ENCODE results near the gene STRADA.

DNA sequence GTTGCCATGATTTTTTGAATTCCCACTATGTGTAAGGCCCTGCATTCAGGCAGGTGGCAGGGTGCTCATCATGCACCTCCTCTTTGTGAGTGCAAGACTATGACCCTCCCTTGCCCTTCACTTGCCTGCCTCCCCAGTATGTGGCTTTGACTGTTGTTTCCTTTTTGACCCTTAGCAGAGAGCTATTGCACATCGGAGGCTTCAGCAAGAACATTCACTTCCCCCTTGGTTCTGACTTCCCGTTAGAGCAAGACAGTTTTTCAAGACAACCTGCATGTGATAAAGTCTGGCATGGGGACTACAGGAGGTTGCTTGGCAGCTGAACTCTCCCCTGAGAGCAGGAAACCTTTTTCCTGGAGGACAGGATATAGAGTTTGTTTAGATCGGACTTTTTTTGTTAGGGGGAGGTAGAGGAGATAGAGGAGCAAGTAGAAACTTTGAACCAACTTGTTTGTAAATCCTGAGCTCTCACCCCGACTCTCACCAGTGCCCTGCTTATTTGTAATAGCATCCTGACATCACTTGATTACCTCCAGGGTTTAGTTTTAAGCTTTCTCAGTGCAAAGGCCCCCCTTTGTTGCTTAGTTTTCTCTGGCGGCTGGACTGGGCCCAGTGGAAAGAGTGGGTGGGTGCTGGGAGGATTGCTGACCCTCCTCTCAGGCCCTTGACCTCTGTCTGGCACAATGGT, 75.9 kb downstream of the STRADA start:
- TF ChIP-seq, protein P1, sequence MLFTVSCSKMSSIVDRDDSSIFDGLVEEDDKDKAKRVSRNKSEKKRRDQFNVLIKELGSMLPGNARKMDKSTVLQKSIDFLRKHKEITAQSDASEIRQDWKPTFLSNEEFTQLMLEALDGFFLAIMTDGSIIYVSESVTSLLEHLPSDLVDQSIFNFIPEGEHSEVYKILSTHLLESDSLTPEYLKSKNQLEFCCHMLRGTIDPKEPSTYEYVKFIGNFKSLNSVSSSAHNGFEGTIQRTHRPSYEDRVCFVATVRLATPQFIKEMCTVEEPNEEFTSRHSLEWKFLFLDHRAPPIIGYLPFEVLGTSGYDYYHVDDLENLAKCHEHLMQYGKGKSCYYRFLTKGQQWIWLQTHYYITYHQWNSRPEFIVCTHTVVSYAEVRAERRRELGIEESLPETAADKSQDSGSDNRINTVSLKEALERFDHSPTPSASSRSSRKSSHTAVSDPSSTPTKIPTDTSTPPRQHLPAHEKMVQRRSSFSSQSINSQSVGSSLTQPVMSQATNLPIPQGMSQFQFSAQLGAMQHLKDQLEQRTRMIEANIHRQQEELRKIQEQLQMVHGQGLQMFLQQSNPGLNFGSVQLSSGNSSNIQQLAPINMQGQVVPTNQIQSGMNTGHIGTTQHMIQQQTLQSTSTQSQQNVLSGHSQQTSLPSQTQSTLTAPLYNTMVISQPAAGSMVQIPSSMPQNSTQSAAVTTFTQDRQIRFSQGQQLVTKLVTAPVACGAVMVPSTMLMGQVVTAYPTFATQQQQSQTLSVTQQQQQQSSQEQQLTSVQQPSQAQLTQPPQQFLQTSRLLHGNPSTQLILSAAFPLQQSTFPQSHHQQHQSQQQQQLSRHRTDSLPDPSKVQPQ (CRISPR knock-in tag; IDR thresholded peaks at IDR 0.05; ENCODE audit: borderline replicate concordance): no peak
- TF ChIP-seq POLR2A (conservative IDR thresholded peaks at IDR 0.05) (no peak), FOXM1 (IDR thresholded peaks at IDR 0.05; ENCODE audit: low read depth) (no peak), FOXM1 (CRISPR knock-in tag; IDR thresholded peaks at IDR 0.05; ENCODE audit: low read depth) (no peak)
- TF ChIP-seq, protein P2, sequence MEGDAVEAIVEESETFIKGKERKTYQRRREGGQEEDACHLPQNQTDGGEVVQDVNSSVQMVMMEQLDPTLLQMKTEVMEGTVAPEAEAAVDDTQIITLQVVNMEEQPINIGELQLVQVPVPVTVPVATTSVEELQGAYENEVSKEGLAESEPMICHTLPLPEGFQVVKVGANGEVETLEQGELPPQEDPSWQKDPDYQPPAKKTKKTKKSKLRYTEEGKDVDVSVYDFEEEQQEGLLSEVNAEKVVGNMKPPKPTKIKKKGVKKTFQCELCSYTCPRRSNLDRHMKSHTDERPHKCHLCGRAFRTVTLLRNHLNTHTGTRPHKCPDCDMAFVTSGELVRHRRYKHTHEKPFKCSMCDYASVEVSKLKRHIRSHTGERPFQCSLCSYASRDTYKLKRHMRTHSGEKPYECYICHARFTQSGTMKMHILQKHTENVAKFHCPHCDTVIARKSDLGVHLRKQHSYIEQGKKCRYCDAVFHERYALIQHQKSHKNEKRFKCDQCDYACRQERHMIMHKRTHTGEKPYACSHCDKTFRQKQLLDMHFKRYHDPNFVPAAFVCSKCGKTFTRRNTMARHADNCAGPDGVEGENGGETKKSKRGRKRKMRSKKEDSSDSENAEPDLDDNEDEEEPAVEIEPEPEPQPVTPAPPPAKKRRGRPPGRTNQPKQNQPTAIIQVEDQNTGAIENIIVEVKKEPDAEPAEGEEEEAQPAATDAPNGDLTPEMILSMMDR (IDR thresholded peaks at IDR 0.05 in 2 of 3, conservative IDR thresholded peaks at IDR 0.05 in 1 of 3; ENCODE audit: insufficient read depth in 2 of 3, low read depth in 1 of 3, low read length in 3 of 3): no peak
- TF ChIP-seq, protein P3, sequence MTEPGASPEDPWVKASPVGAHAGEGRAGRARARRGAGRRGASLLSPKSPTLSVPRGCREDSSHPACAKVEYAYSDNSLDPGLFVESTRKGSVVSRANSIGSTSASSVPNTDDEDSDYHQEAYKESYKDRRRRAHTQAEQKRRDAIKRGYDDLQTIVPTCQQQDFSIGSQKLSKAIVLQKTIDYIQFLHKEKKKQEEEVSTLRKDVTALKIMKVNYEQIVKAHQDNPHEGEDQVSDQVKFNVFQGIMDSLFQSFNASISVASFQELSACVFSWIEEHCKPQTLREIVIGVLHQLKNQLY (CRISPR knock-in tag; conservative IDR thresholded peaks at IDR 0.05): no peak
- TF ChIP-seq, protein P4, sequence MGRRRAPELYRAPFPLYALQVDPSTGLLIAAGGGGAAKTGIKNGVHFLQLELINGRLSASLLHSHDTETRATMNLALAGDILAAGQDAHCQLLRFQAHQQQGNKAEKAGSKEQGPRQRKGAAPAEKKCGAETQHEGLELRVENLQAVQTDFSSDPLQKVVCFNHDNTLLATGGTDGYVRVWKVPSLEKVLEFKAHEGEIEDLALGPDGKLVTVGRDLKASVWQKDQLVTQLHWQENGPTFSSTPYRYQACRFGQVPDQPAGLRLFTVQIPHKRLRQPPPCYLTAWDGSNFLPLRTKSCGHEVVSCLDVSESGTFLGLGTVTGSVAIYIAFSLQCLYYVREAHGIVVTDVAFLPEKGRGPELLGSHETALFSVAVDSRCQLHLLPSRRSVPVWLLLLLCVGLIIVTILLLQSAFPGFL (CRISPR knock-in tag; IDR thresholded peaks at IDR 0.05): no peak
- TF ChIP-seq, protein P5, sequence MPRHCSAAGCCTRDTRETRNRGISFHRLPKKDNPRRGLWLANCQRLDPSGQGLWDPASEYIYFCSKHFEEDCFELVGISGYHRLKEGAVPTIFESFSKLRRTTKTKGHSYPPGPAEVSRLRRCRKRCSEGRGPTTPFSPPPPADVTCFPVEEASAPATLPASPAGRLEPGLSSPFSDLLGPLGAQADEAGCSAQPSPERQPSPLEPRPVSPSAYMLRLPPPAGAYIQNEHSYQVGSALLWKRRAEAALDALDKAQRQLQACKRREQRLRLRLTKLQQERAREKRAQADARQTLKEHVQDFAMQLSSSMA (CRISPR knock-in tag; IDR thresholded peaks at IDR 0.05): no peak

All from K562 (cell line).